HEK293 (cell line): Measurements from ENCODE around the gene RTN4.

ENCODE experiments used
- CTCF ChIA-PET: fragments of 350-600 bp; formaldehyde crosslinking; extraction: SDS; loops from one replicate; lab custom pipeline; 2021; ENCODE audit warnings: antibody characterized with exemption; lab: Yijun Ruan, JAX
- POLR2A ChIA-PET: fragments of 300-600 bp; formaldehyde crosslinking; extraction: SDS; loops from one replicate; lab custom pipeline; 2020; ENCODE audit warnings: antibody characterized with exemption, inconsistent platforms; lab: Yijun Ruan, JAX
- H3K27ac ChIP-seq: fragments of 200-500 bp; sonication (Bioruptor generic); 2 replicates; pipeline ENCODE4 v1.5.1; 2014; ENCODE audit warnings: low read depth, low read length, control low read depth, inconsistent platforms; ENCODE audit errors: extremely low read depth
- H3K36me3 ChIP-seq, 2 experiments: fragments of 200-500 bp in 1 of 2; sonication (Bioruptor generic) in 1 of 2; 1 replicate in 1 of 2; 2 replicates in 1 of 2; pipeline ENCODE4 v1.5.1; 2014 to 2017; ENCODE audit warnings: inconsistent platforms in 2 of 2, low read length in 2 of 2; ENCODE audit not compliant: control insufficient read depth in 2 of 2, insufficient read depth in 1 of 2
- H3K4me1 ChIP-seq: fragments of 200-500 bp; sonication (Bioruptor generic); 2 replicates; pipeline ENCODE4 v1.5.1; 2014; ENCODE audit warnings: mild to moderate bottlenecking, low read length, inconsistent platforms; ENCODE audit not compliant: control insufficient read depth, insufficient read depth
- H3K4me3 ChIP-seq: 2 replicates; pipeline ENCODE4 v1.5.1; 2011; ENCODE audit warnings: low read depth, mild to moderate bottlenecking, control low read depth, low read length, moderate library complexity
- H3K9me3 ChIP-seq: fragments of 200-500 bp; sonication (Bioruptor generic); 2 replicates; pipeline ENCODE4 v1.5.1; 2014; ENCODE audit warnings: low read depth, low read length, inconsistent platforms; ENCODE audit not compliant: control insufficient read depth, insufficient read depth
- EGR2 ChIP-seq: fragments of 450-650 bp; formaldehyde crosslinking; IDR thresholded peaks from 2 replicates; pipeline ENCODE4 v1.5.1; 2016; ENCODE audit warnings: low read depth, missing biosample characterization, missing genetic modification characterization
- FEZF1 ChIP-seq: fragments of 450-650 bp; formaldehyde crosslinking; IDR thresholded peaks from 2 replicates; pipeline ENCODE4 v1.5.1; 2016; ENCODE audit warnings: missing biosample characterization, missing genetic modification characterization
- KLF10 ChIP-seq: fragments of 450-650 bp; IDR thresholded peaks from 2 replicates; pipeline ENCODE4 v1.5.1; 2018; ENCODE audit warnings: missing biosample characterization, mild to moderate bottlenecking, missing genetic modification characterization
- PRDM2 ChIP-seq: fragments of 450-650 bp; formaldehyde crosslinking; IDR thresholded peaks from 2 replicates; pipeline ENCODE4 v1.5.1; 2016; ENCODE audit warnings: missing biosample characterization, missing genetic modification characterization, borderline replicate concordance
- TRIM28 ChIP-seq: IDR thresholded peaks from 2 replicates; pipeline ENCODE4 v1.6.1; 2011; ENCODE audit warnings: low read length, control low read depth, borderline replicate concordance
- ZNF610 ChIP-seq: fragments of 450-650 bp; formaldehyde crosslinking; IDR thresholded peaks from 2 replicates; pipeline ENCODE4 v1.5.1; 2016; ENCODE audit warnings: missing biosample characterization, missing genetic modification characterization, borderline replicate concordance
- ZNF629 ChIP-seq: fragments of 450-650 bp; formaldehyde crosslinking; IDR thresholded peaks from 2 replicates; pipeline ENCODE4 v1.5.1; 2017; ENCODE audit warnings: missing biosample characterization, missing genetic modification characterization
- ZNF701 ChIP-seq: fragments of 450-650 bp; formaldehyde crosslinking; IDR thresholded peaks from 2 replicates; pipeline ENCODE4 v1.5.1; 2016; ENCODE audit warnings: missing biosample characterization, missing genetic modification characterization
- ZNF837 ChIP-seq: fragments of 450-650 bp; formaldehyde crosslinking; IDR thresholded peaks from 2 replicates; pipeline ENCODE4 v1.5.1; 2016; ENCODE audit warnings: missing biosample characterization, missing genetic modification characterization
- TF ChIP-seq, protein P1 (sequence below): fragments of 450-650 bp; formaldehyde crosslinking; IDR thresholded peaks from 2 replicates; pipeline ENCODE4 v1.5.1; 2016; ENCODE audit warnings: missing biosample characterization, missing genetic modification characterization, low read depth
- TF ChIP-seq, protein P2 (sequence below): fragments of 450-650 bp; formaldehyde crosslinking; IDR thresholded peaks from 2 replicates; pipeline ENCODE4 v1.5.1; 2016; ENCODE audit warnings: missing biosample characterization, missing genetic modification characterization

RTN4 gene

GRCh38 chr2:54950811-54951210 lies 99.4 kb downstream of the RTN4 start:
- POLR2A ChIA-PET, result interaction anchor here (0.6 kb wide), 1 partner anchor 310 kb away, joined by 4 read pairs; no protein-coding TSS in a partner anchor
- CTCF ChIA-PET, result no interaction called here
- no peak overlapping the region for H3K27ac ChIP-seq
- no peaks in the 10 kb centered on the region for H3K4me1 ChIP-seq
- H3K9me3 ChIP-seq, result no peaks in the 10 kb centered on the region
- no peak overlapping the region for H3K4me3 ChIP-seq
- H3K36me3 ChIP-seq, result no peaks in the 10 kb centered on the region
- TF ChIP-seq PRDM2 (tag by site-specific recombination), result no peak
- TF ChIP-seq, all 188 proteins: peak for 0

DNA sequence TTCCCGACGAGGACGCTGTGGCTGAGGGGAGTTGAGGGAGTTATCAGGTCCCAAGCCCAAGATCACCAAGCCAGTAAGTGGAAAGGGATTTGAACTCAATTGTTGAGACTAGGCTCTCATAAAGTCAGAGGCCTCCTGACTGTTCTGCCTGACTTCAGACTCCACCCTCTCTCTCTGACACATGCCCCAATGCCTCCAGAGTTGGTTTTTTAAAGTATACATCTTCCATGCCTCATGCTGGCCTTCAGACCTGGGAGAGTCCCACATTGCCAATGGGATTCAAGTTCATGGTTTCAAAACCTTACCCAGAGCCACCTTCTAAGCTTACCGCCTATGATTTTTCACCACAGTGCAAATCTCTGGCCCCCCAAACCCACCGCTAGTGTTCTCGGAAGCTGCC lies 100.8 kb downstream of the RTN4 start:
- no peaks in the 10 kb centered on the region for H3K36me3 ChIP-seq
- ChIA-PET CTCF (no interaction called here), POLR2A (no interaction called here)
- H3K4me3 ChIP-seq, result no peak overlapping the region
- no peak overlapping the region for H3K27ac ChIP-seq
- no peaks in the 10 kb centered on the region for H3K9me3 ChIP-seq
- H3K4me1 ChIP-seq, result no peaks in the 10 kb centered on the region
- TF ChIP-seq TRIM28 (no peak), ZNF837 (tag by site-specific recombination) (no peak), ZNF610 (tag by site-specific recombination) (no peak), FEZF1 (tag by site-specific recombination) (no peak), ZNF701 (tag by site-specific recombination) (no peak), KLF10 (no peak)
- TF ChIP-seq, all 188 proteins: peak for 0

DNA sequence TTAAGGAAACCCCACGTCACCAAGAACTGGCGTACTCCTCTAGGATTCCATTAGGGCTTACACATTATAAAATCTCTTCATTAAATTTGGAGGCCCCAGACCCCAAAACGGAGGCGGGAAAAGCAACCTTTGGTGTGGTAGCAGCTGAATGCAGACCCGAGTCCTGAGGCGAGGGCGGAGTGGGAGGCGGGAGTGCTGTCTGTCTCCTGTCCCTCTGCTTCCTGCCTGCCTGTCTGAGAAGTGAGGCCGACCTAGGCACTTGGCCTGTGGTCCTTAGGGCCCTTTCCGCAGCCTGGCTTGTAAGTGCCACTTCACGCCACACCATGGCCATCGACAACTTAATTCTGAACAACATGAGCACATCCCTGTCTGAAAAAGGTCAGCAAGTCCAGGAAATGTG lies 102.1 kb downstream of the RTN4 start:
- Histone ChIP-seq H3K4me1 (no peaks in the 10 kb centered on the region), H3K27ac (no peak overlapping the region), H3K36me3 (no peaks in the 10 kb centered on the region), H3K4me3 (no peak overlapping the region), H3K9me3 (no peaks in the 10 kb centered on the region)
- TF ChIP-seq, protein P1, sequence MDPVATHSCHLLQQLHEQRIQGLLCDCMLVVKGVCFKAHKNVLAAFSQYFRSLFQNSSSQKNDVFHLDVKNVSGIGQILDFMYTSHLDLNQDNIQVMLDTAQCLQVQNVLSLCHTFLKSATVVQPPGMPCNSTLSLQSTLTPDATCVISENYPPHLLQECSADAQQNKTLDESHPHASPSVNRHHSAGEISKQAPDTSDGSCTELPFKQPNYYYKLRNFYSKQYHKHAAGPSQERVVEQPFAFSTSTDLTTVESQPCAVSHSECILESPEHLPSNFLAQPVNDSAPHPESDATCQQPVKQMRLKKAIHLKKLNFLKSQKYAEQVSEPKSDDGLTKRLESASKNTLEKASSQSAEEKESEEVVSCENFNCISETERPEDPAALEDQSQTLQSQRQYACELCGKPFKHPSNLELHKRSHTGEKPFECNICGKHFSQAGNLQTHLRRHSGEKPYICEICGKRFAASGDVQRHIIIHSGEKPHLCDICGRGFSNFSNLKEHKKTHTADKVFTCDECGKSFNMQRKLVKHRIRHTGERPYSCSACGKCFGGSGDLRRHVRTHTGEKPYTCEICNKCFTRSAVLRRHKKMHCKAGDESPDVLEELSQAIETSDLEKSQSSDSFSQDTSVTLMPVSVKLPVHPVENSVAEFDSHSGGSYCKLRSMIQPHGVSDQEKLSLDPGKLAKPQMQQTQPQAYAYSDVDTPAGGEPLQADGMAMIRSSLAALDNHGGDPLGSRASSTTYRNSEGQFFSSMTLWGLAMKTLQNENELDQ, result no peak
- TF ChIP-seq EGR2, result 0 out of 2 replicates have a peak, but pooled peaks have one; percentile 6
- ChIA-PET CTCF (interaction anchor here (0.6 kb wide), 1 partner anchor 227 kb away, joined by 3 read pairs; no protein-coding TSS in a partner anchor), POLR2A (no interaction called here)

DNA sequence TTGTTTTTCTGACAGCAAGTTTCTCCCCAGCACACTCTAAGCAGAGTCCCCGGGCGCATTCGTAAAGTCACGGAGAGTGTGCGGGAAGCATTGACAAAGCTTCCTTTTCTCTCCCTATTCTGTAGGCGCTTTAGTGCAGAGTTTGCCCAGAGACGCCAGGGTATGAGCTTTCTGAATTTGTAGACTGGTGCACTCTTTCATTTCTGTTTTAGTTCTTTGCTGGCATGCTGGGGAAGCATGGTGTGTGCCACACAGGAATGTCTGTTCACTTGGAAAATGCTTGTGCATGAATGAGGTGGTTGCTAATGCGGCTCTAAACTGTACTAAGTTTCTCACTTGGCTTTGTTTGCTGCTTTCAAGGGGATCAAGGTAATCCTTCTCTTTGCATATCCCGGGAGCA lies 102.6 kb downstream of the RTN4 start:
- Histone ChIP-seq H3K36me3 (no peaks in the 10 kb centered on the region), H3K9me3 (no peaks in the 10 kb centered on the region), H3K27ac (no peak overlapping the region)
- CTCF ChIA-PET, result interaction anchor here (0.6 kb wide), 1 partner anchor 227 kb away, joined by 3 read pairs; no protein-coding TSS in a partner anchor
- TF ChIP-seq, protein P2, sequence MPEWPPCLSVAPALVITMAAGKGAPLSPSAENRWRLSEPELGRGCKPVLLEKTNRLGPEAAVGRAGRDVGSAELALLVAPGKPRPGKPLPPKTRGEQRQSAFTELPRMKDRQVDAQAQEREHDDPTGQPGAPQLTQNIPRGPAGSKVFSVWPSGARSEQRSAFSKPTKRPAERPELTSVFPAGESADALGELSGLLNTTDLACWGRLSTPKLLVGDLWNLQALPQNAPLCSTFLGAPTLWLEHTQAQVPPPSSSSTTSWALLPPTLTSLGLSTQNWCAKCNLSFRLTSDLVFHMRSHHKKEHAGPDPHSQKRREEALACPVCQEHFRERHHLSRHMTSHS, result no peak
- TF ChIP-seq ZNF629, result no peak
- TF ChIP-seq, all 188 proteins: peak for 0
- POLR2A ChIA-PET, result no interaction called here
- Histone ChIP-seq H3K4me3 (no peak overlapping the region), H3K4me1 (no peaks in the 10 kb centered on the region)
